Measurements from ENCODE around the gene PDF.
"Not testable (repeated sequence)": the region's sequence is repeated elsewhere in the genome, so short reads cannot be mapped to it uniquely, and the experiment has no call there.

Gene PDF

GRCh38 chr16:69316595-69317034 lies 13.8 kb downstream of the PDF start:
- DNase-seq (ENCODE audit: low read depth in 1 of 2, low spot score in 1 of 2): no peak

GRCh38 chr16:69315486-69316311 lies 14.7 kb downstream of the PDF start:
- DNase-seq (ENCODE audit: low read depth in 1 of 2, low spot score in 1 of 2): no peak

GRCh38 chr16:69314534-69314933 lies 15.9 kb downstream of the PDF start:
- no peak for DNase-seq (ENCODE audit: low read depth in 1 of 2, low spot score in 1 of 2)

GRCh38 chr16:69313469-69313868 lies 16.9 kb downstream of the PDF start:
- no peak for DNase-seq (ENCODE audit: low read depth in 1 of 2, low spot score in 1 of 2)

- peak in 1 of 2 donors; percentile 22 for DNase-seq (ENCODE audit: low read depth in 1 of 2, low spot score in 1 of 2)
Measured at GRCh38 chr16:69311533-69312387, 18.6 kb downstream of the PDF start.

GRCh38 chr16:69310653-69311532 lies 19.5 kb downstream of the PDF start, which contains the start of gene VPS4A:
TSS of gene VPS4A (plus strand) at chr16:69311350. CDS start at chr16:69311512, 162 bp downstream.
- peak; percentile 97 for DNase-seq (ENCODE audit: low read depth in 1 of 2, low spot score in 1 of 2)

GRCh38 chr16:69309316-69309715 lies 21.1 kb downstream of the PDF start:
- no peak for DNase-seq (ENCODE audit: low read depth in 1 of 2, low spot score in 1 of 2)

- DNase-seq (ENCODE audit: low read depth in 1 of 2, low spot score in 1 of 2): no peak
Measured at GRCh38 chr16:69307856-69308255, 22.5 kb downstream of the PDF start.

GRCh38 chr16:69307091-69307490 lies 23.3 kb downstream of the PDF start:
- DNase-seq (ENCODE audit: low read depth in 1 of 2, low spot score in 1 of 2): no peak

GRCh38 chr16:69306031-69306430 lies 24.4 kb downstream of the PDF start:
- no peak for DNase-seq (ENCODE audit: low read depth in 1 of 2, low spot score in 1 of 2)

- DNase-seq (ENCODE audit: low read depth in 1 of 2, low spot score in 1 of 2): no peak
Measured at GRCh38 chr16:69302301-69302700, 28.1 kb downstream of the PDF start.

- DNase-seq (ENCODE audit: low read depth in 1 of 2, low spot score in 1 of 2): no peak
Measured at GRCh38 chr16:69301861-69302260, 28.5 kb downstream of the PDF start.

- no peak for DNase-seq (ENCODE audit: low read depth in 1 of 2, low spot score in 1 of 2)
Measured at GRCh38 chr16:69301187-69301586, 29.2 kb downstream of the PDF start.

- DNase-seq (ENCODE audit: low read depth in 1 of 2, low spot score in 1 of 2): no peak
Measured at GRCh38 chr16:69298261-69298660, 32.1 kb downstream of the PDF start.

GRCh38 chr16:69296771-69297170 lies 33.6 kb downstream of the PDF start:
- DNase-seq (ENCODE audit: low read depth in 1 of 2, low spot score in 1 of 2): not testable (repeated sequence)

- DNase-seq (ENCODE audit: low read depth in 1 of 2, low spot score in 1 of 2): no peak
Measured at GRCh38 chr16:69294051-69294450, 36.3 kb downstream of the PDF start.

GRCh38 chr16:69293401-69293800 lies 37.0 kb downstream of the PDF start:
- DNase-seq (ENCODE audit: low read depth in 1 of 2, low spot score in 1 of 2): no peak

- DNase-seq (ENCODE audit: low read depth in 1 of 2, low spot score in 1 of 2): not testable (repeated sequence)
Measured at GRCh38 chr16:69291657-69292056, 38.7 kb downstream of the PDF start.

GRCh38 chr16:69286941-69287713 lies 43.3 kb downstream of the PDF start:
- no peak for DNase-seq (ENCODE audit: low read depth in 1 of 2, low spot score in 1 of 2)

GRCh38 chr16:69285240-69285639 lies 45.1 kb downstream of the PDF start:
- no peak for DNase-seq (ENCODE audit: low read depth in 1 of 2, low spot score in 1 of 2)
